ENCODE data around the gene TMOD3.

- TF ChIP-seq FOXA1 (IDR thresholded peaks at IDR 0.05) (no peak), ELF4 (IDR thresholded peaks at IDR 0.05) (no peak), BHLHE40 (IDR thresholded peaks at IDR 0.05; ENCODE audit: borderline replicate concordance) (no peak), SP1 (IDR thresholded peaks at IDR 0.05) (no peak), ARNT (IDR thresholded peaks at IDR 0.05) (no peak)
These were observed 80.1 kb downstream of the TMOD3 start for GRCh38 chr15:51909584-51909983.
